C4-2B (cell line): ENCODE measurements around the gene TK2.

Source experiments
- ZFX ChIP-seq: fragments of 450-650 bp; IDR thresholded peaks from 2 replicates; pipeline ENCODE4 v1.6.1; 2017
- TF ChIP-seq, protein P1 (sequence below): fragments of 450-650 bp; conservative IDR thresholded peaks from 2 replicates; pipeline ENCODE4 v1.5.1; 2017; ENCODE audit warnings: mild to moderate bottlenecking

- TF ChIP-seq, protein P1, sequence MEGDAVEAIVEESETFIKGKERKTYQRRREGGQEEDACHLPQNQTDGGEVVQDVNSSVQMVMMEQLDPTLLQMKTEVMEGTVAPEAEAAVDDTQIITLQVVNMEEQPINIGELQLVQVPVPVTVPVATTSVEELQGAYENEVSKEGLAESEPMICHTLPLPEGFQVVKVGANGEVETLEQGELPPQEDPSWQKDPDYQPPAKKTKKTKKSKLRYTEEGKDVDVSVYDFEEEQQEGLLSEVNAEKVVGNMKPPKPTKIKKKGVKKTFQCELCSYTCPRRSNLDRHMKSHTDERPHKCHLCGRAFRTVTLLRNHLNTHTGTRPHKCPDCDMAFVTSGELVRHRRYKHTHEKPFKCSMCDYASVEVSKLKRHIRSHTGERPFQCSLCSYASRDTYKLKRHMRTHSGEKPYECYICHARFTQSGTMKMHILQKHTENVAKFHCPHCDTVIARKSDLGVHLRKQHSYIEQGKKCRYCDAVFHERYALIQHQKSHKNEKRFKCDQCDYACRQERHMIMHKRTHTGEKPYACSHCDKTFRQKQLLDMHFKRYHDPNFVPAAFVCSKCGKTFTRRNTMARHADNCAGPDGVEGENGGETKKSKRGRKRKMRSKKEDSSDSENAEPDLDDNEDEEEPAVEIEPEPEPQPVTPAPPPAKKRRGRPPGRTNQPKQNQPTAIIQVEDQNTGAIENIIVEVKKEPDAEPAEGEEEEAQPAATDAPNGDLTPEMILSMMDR: no peak
- no peak for TF ChIP-seq ZFX
Measured at GRCh38 chr16:66547101-66547989, 2.6 kb downstream of the TK2 start.
